Spleen (tissue), 7 donors: ENCODE data around the gene NR3C2.

Source experiments
- POLR2A ChIP-seq, 3 donors: fragments of 450-650 bp; IDR thresholded peaks; one replicate each; pipeline ENCODE4 v1.5.1; 2017; ENCODE audit warnings: antibody characterized with exemption in 3 of 3, mild to moderate bottlenecking in 1 of 3
- POLR2AphosphoS5 ChIP-seq, 3 donors: sonication (generic); formaldehyde crosslinking; IDR thresholded peaks; one replicate each; pipeline ENCODE4 v1.5.1; 2017; ENCODE audit warnings: antibody characterized with exemption in 3 of 3
- TF ChIP-seq, protein P1 (sequence below), 11 experiments: fragments of 200-600 bp in 7 of 11; fragments of 450-650 bp in 4 of 11; sonication (generic) in 4 of 11; IDR thresholded peaks in 8 of 11; conservative IDR thresholded peaks in 3 of 11; 1 replicate in 7 of 11; 2 replicates in 4 of 11; pipeline versions ENCODE4 v1.4.0 to v1.8.0; 2016 to 2021; ENCODE audit warnings: antibody characterized with exemption in 11 of 11, inconsistent platforms in 4 of 11, mild to moderate bottlenecking in 1 of 11
- donor health status: DM: no; HTN: no; CAD: no; lungs with moderate emphysema.
- donor health status: DM: no; HTN: no; CAD: no.
- donor health status: DM: no; HTN: no; CAD: no.

DNA sequence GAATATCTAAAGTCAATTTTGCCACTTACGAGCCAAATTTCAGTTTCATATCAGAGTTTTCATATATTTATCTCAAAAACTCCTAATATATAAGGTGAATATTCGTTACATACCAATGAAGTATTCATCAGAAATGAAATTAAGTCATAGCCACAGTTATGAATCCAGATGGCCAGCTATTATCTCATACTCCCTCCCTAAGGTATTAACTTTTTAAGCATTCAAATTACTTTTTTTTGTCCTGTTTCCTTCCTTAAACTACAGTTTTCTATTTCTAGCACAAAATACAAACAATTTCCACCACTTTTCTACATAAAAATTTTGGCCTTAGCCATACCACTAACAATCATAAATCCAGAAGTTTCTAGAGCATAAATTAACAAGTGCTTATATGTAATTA, 13.0 kb downstream of the NR3C2 start:
- TF ChIP-seq POLR2A (IDR thresholded peaks at IDR 0.05): no peak
- TF ChIP-seq, protein P1, sequence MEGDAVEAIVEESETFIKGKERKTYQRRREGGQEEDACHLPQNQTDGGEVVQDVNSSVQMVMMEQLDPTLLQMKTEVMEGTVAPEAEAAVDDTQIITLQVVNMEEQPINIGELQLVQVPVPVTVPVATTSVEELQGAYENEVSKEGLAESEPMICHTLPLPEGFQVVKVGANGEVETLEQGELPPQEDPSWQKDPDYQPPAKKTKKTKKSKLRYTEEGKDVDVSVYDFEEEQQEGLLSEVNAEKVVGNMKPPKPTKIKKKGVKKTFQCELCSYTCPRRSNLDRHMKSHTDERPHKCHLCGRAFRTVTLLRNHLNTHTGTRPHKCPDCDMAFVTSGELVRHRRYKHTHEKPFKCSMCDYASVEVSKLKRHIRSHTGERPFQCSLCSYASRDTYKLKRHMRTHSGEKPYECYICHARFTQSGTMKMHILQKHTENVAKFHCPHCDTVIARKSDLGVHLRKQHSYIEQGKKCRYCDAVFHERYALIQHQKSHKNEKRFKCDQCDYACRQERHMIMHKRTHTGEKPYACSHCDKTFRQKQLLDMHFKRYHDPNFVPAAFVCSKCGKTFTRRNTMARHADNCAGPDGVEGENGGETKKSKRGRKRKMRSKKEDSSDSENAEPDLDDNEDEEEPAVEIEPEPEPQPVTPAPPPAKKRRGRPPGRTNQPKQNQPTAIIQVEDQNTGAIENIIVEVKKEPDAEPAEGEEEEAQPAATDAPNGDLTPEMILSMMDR (IDR thresholded peaks at IDR 0.05 in 8 of 11, conservative IDR thresholded peaks at IDR 0.05 in 3 of 11): no peak
- no peak for TF ChIP-seq POLR2AphosphoS5 (IDR thresholded peaks at IDR 0.05)
